Stimulated activated CD8-positive, alpha-beta memory T cell treated with anti-CD3 and anti-CD28 coated beads, Interleukin-12 subunit alpha, Interleukin-12 subunit beta, amount 100 ng/mL, for 24 hours (primary cell): ENCODE data around the gene GATD1.

ENCODE experiments used
- DNase-seq: peaks from one replicate; pipeline ENCODE4 v3.0.0-alpha.2; 2020; ENCODE audit errors: extremely low read depth

Gene GATD1

GRCh38 chr11:727281-727701, 50.0 kb downstream of the GATD1 start:
- no peak for DNase-seq

GRCh38 chr11:726278-727220, 50.7 kb downstream of the GATD1 start:
- no peak for DNase-seq

GRCh38 chr11:725624-726202, 51.6 kb downstream of the GATD1 start:
- DNase-seq: no peak

GRCh38 chr11:724778-725386, 52.4 kb downstream of the GATD1 start:
- DNase-seq: no peak

- no peak for DNase-seq
These were observed 53.1 kb downstream of the GATD1 start for GRCh38 chr11:724049-724777.

GRCh38 chr11:723120-723883, 54.0 kb downstream of the GATD1 start:
- no peak for DNase-seq

GRCh38 chr11:722346-722811, 54.9 kb downstream of the GATD1 start:
- no peak for DNase-seq

- DNase-seq: no peak
These were observed 55.4 kb downstream of the GATD1 start for GRCh38 chr11:721741-722345.

GRCh38 chr11:721247-721740, 56.0 kb downstream of the GATD1 start:
- DNase-seq: no peak

GRCh38 chr11:720642-721246, 56.5 kb downstream of the GATD1 start:
- DNase-seq: no peak

- no peak for DNase-seq
These were observed 57.2 kb downstream of the GATD1 start for GRCh38 chr11:720017-720641.

GRCh38 chr11:719214-720016, 57.9 kb downstream of the GATD1 start:
- no peak for DNase-seq
